ENCODE measurements around the gene SH3RF3.

The SH3RF3 gene

GRCh38 chr2:109427661-109428091 is 298.7 kb downstream of the SH3RF3 start:
- DNase-seq, result no peak

DNA sequence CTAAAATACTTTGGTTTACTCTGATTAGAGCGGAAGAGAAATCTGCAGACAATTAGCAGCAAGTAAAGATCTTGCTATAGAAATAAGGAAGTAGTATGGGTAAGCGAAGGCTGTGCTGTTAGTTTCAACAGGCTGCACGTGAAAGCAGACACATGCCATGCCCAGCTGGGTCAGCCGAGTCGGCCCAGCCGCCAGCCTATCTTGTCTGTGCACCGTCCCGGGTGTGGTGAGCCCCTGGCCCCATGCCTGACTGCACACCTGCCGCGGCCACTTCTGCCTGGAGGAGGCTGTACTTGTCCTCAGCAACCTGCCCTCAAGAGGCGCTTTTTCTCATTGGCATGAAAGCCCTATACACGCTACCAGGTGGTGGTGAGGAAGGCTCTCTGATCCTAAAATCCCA is 299.3 kb downstream of the SH3RF3 start:
- DNase-seq, result no peak

DNA sequence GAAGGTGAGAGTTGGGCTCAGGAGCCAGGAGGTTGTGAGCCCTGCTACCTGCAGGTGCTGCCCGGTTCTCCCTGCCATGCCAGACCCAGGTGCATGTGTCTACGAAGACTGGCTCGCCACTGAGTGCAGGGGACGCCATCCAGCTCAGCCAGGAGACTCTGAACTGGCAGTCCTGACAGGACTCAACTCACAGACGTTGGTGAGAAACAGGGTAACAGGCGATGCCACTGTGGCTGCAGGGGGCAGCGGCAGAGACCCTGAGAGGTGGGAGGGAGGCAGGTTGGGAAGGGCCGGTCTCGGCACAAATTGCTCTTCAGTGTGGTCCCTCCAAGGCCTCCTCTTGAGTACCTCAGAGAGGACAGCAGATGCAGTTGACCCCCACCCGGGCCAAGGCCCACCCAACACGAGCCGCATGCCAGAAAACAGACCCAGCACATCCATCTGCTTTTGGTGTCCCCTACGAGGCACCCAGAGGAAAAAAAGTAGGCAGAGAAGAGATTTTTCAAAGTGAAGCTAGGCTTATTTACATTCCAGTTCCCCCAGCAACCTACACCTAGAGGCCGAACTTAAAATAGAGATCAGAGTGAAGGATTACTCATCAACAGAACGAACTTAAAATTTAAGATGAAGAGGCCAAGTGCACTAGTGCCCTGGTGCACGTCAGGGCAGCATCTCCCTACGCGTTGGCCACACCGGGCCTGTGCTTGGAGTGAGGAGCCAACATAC is 300.0 kb downstream of the SH3RF3 start:
- DNase-seq, result peak in 1 of 56 donors; percentile 27

- no peak for DNase-seq
These were observed 300.7 kb downstream of the SH3RF3 start for GRCh38 chr2:109429567-109430328.

DNA sequence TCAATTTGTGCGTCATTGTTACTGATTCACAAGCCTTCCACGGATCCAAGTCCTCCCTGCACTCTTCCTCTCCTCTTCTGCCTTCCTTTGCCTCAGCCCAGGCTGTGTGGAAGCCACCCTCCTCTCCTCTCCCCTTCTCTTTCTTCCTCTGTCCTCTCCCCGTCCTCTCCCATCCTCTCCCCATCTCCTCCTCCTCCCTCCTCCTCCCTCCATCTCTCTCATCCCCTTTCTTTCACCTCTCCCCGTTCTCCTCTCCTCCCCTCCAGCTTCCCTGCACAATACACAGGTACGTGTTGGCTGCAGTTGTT is 301.3 kb downstream of the SH3RF3 start:
- DNase-seq, result peak in 1 of 56 donors; percentile 30

DNA sequence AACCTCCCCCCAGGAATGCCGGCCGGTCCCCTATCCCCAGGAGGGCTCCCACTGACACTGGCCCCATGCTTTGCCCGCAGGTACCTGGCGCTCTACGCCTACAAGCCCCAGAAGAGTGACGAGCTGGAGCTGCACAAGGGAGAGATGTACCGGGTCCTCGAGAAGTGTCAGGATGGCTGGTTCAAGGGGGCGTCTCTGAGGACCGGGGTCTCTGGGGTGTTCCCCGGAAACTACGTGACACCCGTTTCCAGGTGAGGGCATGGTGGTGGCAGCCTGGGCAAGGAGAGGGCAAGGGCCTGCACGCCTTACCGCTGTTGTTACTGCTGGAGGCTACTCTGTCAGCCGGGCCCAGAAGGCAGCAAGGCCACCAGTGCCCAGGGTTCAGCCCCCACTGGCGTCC is 303.4 kb downstream of the SH3RF3 start:
- DNase-seq, result no peak

- no peak for DNase-seq
These were observed 304.5 kb downstream of the SH3RF3 start for GRCh38 chr2:109433486-109433885.

DNA sequence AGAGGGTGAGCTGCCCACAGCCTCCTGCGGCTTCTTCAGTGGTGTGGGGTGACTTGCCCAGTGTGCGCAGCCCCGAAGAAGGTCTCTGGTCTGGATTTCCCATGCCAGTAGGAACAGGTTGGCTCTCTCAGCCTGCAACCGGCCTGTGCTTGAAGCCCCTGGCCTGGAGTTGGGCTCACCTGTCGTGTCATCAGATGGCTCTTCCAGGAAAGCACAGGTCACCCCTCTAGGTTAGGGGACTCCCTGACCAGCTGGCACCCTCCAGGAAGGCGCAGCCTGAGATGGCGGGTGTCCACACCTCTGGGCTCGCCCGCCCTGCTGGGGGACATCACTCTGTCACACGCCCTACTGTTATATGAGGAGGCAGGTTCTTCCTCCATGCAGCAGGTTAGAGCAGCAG is 304.9 kb downstream of the SH3RF3 start:
- no peak for DNase-seq

GRCh38 chr2:109434351-109434750 is 305.3 kb downstream of the SH3RF3 start:
- no peak for DNase-seq

DNA sequence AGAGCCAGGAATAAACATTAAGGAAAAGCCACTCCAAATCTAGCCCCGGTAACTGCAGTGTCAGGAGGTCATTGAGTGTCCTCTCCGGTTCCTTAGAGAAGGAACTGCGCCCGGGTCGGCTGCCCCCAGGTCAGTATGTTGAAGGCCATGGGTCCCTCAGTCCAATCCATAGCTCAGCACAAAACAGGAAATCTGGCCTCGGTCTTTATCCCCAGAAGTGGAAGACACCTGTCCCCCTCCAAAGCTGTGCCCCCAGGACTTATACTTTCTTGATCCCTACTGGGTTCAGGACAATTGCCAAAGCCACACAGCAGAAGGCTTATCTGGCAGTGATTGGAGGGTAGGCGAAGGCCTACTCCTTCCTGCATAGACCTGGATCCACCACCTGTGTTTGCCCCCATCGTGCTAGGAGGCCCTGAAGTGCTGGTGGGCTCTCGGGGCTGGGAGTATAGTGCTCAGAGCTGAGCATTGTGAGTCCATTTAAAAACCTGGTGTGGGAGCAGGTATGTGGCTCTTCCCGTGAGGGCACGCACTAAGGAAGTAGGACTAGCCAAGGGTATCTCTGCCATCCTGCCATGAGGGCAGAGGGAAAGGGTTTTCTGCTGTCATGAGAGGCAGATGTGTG is 306.2 kb downstream of the SH3RF3 start:
- DNase-seq, result no peak

DNA sequence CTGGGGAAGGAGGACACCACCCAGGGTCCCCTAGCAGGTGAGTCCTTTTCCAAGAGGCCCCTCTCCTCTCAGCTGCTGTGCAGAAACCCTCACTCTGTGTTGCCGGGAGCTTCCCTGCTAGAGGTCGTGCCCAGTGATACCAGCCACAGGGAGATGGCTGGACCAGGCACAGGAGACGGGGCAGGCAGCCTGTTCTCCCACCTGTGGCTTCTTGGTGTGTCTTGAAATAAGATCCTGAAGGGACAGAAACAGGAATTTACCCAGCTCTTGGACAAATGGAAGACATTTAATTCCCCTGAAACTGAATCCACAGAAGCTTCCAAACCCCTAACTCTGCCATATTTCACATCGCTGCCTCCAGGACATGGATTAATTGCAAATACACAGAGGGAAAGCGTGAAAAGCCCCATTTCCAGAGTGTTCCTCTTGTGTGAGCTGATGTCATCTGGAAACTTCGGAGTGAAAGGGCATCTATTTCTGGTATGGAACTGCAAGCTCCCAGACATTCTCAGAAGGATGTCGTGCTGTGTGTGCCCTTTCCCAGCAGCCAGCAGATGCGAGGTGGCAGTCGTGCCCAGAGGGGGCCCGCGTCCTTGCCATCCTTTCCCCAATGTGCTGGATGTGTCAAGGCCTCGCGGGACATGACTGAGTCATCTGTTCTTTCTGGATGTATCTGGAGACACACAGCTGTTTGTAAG is 307.0 kb downstream of the SH3RF3 start:
- DNase-seq, result peak in 9 of 56 donors; percentile 14 to 53 (median 27)

DNA sequence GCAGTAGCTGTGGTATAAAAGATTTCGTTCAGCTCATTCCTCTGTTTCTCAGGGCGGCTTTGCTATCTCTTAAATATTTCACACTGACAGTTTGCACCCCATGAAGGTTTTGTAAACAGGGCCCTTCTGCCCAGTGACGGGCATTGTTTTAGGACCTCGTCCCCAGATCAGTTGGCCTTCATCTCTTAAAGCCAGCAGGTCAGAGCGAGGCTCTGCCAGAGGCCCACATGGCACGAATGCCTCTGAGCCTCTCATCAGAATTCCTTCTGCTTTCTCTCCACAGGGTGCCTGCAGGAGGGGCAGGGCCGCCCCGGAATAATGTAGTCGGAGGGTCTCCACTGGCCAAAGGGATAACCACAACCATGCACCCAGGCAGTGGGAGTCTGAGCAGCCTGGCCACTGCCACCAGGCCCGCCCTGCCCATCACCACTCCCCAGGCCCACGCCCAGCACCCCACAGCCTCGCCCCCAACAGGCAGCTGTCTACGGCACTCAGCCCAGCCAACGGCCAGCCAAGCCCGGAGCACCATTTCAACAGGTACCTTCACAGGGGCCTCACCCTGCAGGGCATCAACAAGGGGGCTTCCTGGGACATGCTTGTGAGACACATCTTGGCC is 307.7 kb downstream of the SH3RF3 start:
- DNase-seq, result no peak

- DNase-seq, result no peak
These were observed 308.5 kb downstream of the SH3RF3 start for GRCh38 chr2:109437325-109438090.

- no peak for DNase-seq
These were observed 309.1 kb downstream of the SH3RF3 start for GRCh38 chr2:109438146-109438545.

- DNase-seq, result peak in 42 of 56 donors; percentile 19 to 86 (median 50)
These were observed 309.9 kb downstream of the SH3RF3 start for GRCh38 chr2:109438773-109439389.

DNA sequence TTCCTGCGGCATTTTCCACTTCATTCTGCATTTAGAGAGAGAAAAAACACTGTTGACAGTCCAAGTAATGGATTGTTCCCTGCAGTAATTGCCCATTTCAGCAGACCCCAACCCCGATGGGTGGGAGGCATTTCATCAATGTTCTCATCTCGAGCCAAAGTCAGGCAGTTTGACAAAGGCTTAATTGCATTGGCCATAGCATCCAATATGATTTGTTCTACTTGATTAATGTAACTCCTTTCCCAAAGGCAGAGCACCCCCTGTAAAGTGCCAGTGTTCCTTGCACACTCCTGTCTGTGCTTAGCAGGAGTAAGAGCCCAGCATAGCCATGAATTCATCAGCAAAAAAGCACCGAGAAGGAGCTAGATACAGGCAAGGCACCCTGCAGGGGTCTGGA is 310.4 kb downstream of the SH3RF3 start:
- DNase-seq, result no peak

DNA sequence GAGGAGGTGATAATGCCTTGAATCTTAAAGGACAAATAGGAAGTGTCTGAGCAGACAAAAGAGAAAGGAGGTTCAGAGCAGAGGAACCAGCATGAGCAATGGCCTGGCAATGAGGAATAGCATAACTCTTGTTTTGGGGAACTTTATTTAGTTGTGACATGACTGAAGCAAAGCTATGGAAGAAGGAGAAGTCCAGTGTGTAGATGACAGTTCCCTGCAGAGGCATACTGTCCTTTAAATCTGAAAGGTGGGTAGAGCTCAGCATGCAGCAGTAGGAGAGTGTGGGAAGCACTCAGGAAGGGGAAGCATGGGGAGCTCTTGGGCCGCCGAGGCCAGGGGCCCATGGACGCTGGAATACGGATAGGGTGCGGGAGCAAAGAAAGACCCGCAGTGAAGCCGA is 311.0 kb downstream of the SH3RF3 start:
- no peak for DNase-seq

- no peak for DNase-seq
These were observed 311.6 kb downstream of the SH3RF3 start for GRCh38 chr2:109440499-109441156.

- no peak for DNase-seq
These were observed 313.8 kb downstream of the SH3RF3 start for GRCh38 chr2:109442715-109443319.
